Suprapubic skin (tissue), 4 donors: ENCODE results near the gene GZMM. TPM values are rescaled to one million over a fixed set of nuclear protein-coding genes. Genes with fewer than 3 reads are reported as not detected.

ENCODE experiments used
- DNase-seq, 2 donors: peaks; one replicate each; pipeline ENCODE4 v3.0.0-alpha.2; 2019; ENCODE audit warnings: low spot score in 2 of 2
- H3K27ac ChIP-seq: fragments of 200-600 bp; sonication (generic); one replicate; pipeline ENCODE4 v1.5.1; 2019
- H3K27me3 ChIP-seq: fragments of 200-600 bp; sonication (generic); one replicate; pipeline ENCODE4 v1.5.1; 2019
- H3K36me3 ChIP-seq: fragments of 200-600 bp; sonication (generic); one replicate; pipeline ENCODE4 v1.5.1; 2019
- H3K4me1 ChIP-seq: fragments of 200-600 bp; sonication (generic); one replicate; pipeline ENCODE4 v1.5.1; 2019
- H3K4me3 ChIP-seq: fragments of 200-600 bp; sonication (generic); one replicate; pipeline ENCODE4 v1.5.1; 2019; ENCODE audit warnings: mild to moderate bottlenecking
- H3K9me3 ChIP-seq: fragments of 200-600 bp; sonication (generic); one replicate; pipeline ENCODE4 v1.5.1; 2019
- CTCF ChIP-seq, 2 donors: fragments of 200-600 bp in 1 of 2; fragments of 450-650 bp in 1 of 2; sonication (generic) in 1 of 2; IDR thresholded peaks; one replicate each; pipeline ENCODE4 v1.5.1; 2016 to 2019; ENCODE audit warnings: antibody characterized with exemption in 2 of 2, mild to moderate bottlenecking in 1 of 2, moderate library complexity in 1 of 2
- EP300 ChIP-seq: sonication (generic); formaldehyde crosslinking; IDR thresholded peaks from one replicate; pipeline ENCODE4 v1.6.1; 2017; ENCODE audit warnings: antibody characterized with exemption
- POLR2A ChIP-seq, 2 donors: fragments of 450-650 bp; IDR thresholded peaks; one replicate each; pipeline ENCODE4 v1.6.1; 2017; ENCODE audit warnings: antibody characterized with exemption in 2 of 2, mild to moderate bottlenecking in 2 of 2, moderate library complexity in 2 of 2
- POLR2AphosphoS5 ChIP-seq, 3 donors: sonication (generic); formaldehyde crosslinking; IDR thresholded peaks; one replicate each; pipeline ENCODE4 v1.6.1; 2017; ENCODE audit warnings: antibody characterized with exemption in 3 of 3
- WGBS: methylation state at CpG from one replicate; pipeline ENCODE4 v1.1.5; 2018; 5-methylcytosine and 5-hydroxymethylcytosine counted together
- total RNA-seq, 4 donors: library from RNA; depleted of rRNA; stranded (reverse); fragments of >200 nt; gene quantifications; one replicate each; pipeline ENCODE4 v1.1.0, GENCODE V29; 2016

The GZMM gene
- total RNA-seq, 4 donors from 2014 or later = 0.97 TPM; not detected in 3

GRCh38 chr19:498977-499623 lies 44.8 kb upstream of the GZMM start:
- Histone ChIP-seq H3K4me3 (no peak overlapping the region), H3K36me3 (no peaks in the 10 kb centered on the region), H3K9me3 (no peaks in the 10 kb centered on the region), H3K27ac (no peak overlapping the region), H3K27me3 (peaks cover 34% of the 10 kb centered on the region), H3K4me1 (peaks cover 24% of the 10 kb centered on the region)
- DNase-seq = no peak
- TF ChIP-seq EP300 (no peak), CTCF (IDR thresholded peaks at IDR 0.05) (no peak), POLR2A (IDR thresholded peaks at IDR 0.05) (no peak), POLR2AphosphoS5 (IDR thresholded peaks at IDR 0.05) (no peak)
- WGBS = 67% methylated on average over 31 of the region's 31 CpGs

GRCh38 chr19:501646-502045 lies 42.2 kb upstream of the GZMM start:
- no peak for DNase-seq
- Histone ChIP-seq H3K4me1 (peaks cover 16% of the 10 kb centered on the region), H3K27ac (no peak overlapping the region), H3K4me3 (no peak overlapping the region), H3K27me3 (peaks cover 28% of the 10 kb centered on the region), H3K36me3 (no peaks in the 10 kb centered on the region), H3K9me3 (no peaks in the 10 kb centered on the region)
- 77% methylated on average over 17 of the region's 17 CpGs for WGBS
- TF ChIP-seq CTCF (IDR thresholded peaks at IDR 0.05) = no peak
- no peak for TF ChIP-seq POLR2AphosphoS5 (IDR thresholded peaks at IDR 0.05)
- TF ChIP-seq POLR2A (IDR thresholded peaks at IDR 0.05) = no peak

- H3K27me3 ChIP-seq = no peaks in the 10 kb centered on the region
- H3K4me3 ChIP-seq = no peak overlapping the region
- no peaks in the 10 kb centered on the region for H3K36me3 ChIP-seq
- peaks cover 21% of the 10 kb centered on the region for H3K4me1 ChIP-seq
- 91% methylated on average over 11 of the region's 14 CpGs for WGBS
- H3K27ac ChIP-seq = no peak overlapping the region
- no peak for DNase-seq
- no peaks in the 10 kb centered on the region for H3K9me3 ChIP-seq
- TF ChIP-seq CTCF (IDR thresholded peaks at IDR 0.05) = no peak
- TF ChIP-seq POLR2AphosphoS5 (IDR thresholded peaks at IDR 0.05) = no peak
- TF ChIP-seq POLR2A (IDR thresholded peaks at IDR 0.05) = no peak
- TF ChIP-seq EP300 = no peak
Observed at GRCh38 chr19:504616-505015, 39.2 kb upstream of the GZMM start.

- TF ChIP-seq POLR2A (IDR thresholded peaks at IDR 0.05) (no peak), CTCF (IDR thresholded peaks at IDR 0.05) (peak; percentile 87 to 96)
- no peaks in the 10 kb centered on the region for H3K36me3 ChIP-seq
- peak overlapping the region; percentile 100 for H3K4me3 ChIP-seq
- no peaks in the 10 kb centered on the region for H3K27me3 ChIP-seq
- peaks cover 38% of the 10 kb centered on the region for H3K4me1 ChIP-seq
- H3K27ac ChIP-seq = peak overlapping the region; percentile 94
- peak; percentile 98 to 99 for DNase-seq
- no peaks in the 10 kb centered on the region for H3K9me3 ChIP-seq
- 4% methylated on average over 42 of the region's 48 CpGs for WGBS
Observed at GRCh38 chr19:506404-507285, 37.2 kb upstream of the GZMM start.
